HCT116 (cell line): ENCODE data around the gene ASIC5. TPM values are rescaled to one million over a fixed set of nuclear protein-coding genes. Genes with fewer than 3 reads are reported as not detected.

Experiments
- ATAC-seq: fragments of 200-7000 bp; cut with Tn5 transposase; 2 replicates; pipeline ENCODE4 v1.9.1; 2020; ENCODE audit warnings: mild to moderate bottlenecking, moderate library complexity
- BruUV-seq: library from RNA; stranded (reverse); fragments of 400-500 nt; replicated peaks from 2 replicates; lab custom pipeline; 2021; lab: Mats Ljungman, UMichigan
- CTCF ChIA-PET: fragments of 300-600 bp; sonication (Branson Sonifier 250); formaldehyde crosslinking; loops from one replicate; lab custom pipeline; 2021; ENCODE audit warnings: antibody characterized with exemption; lab: Charles Lee
- POLR2A ChIA-PET: fragments of 300-600, 350-600 bp; sonication (Branson Sonifier 250); formaldehyde crosslinking; loops from one replicate; lab custom pipeline; 2021; ENCODE audit warnings: antibody characterized with exemption; lab: Charles Lee
- RAD21 ChIA-PET, 2 experiments: fragments of 300-600 bp; sonication (Branson Sonifier 250); formaldehyde crosslinking; loops; one replicate each; lab custom pipeline; 2023; ENCODE audit warnings: low total read pairs in 2 of 2; ENCODE audit not compliant: uncharacterized antibody in 2 of 2, unreplicated experiment in 2 of 2, low non-redundant PET in 1 of 2; lab: Charles Lee
- DNase-seq: peaks from one replicate; pipeline ENCODE4 v3.0.0-alpha.2; 2010; ENCODE audit warnings: low read depth, low spot score
- H2AFZ ChIP-seq: fragments of 200-600 bp; shearing (Covaris generic), sonication (generic); 2 replicates; pipeline ENCODE4 v1.6.1; 2017; ENCODE audit warnings: low read depth, mixed run types, mixed read lengths, antibody characterized with exemption, low read length; ENCODE audit not compliant: poor library complexity, severe bottlenecking
- H3K27ac ChIP-seq: 2 replicates; pipeline ENCODE4 v1.5.1; 2012; ENCODE audit warnings: low read depth, low read length
- H3K27me3 ChIP-seq: fragments of 200-600 bp; sonication (generic); 2 replicates; pipeline ENCODE4 v1.6.1; 2016; ENCODE audit warnings: mixed run types, low read length, mixed read lengths; ENCODE audit not compliant: insufficient read depth
- H3K36me3 ChIP-seq, 2 experiments: fragments of 200-500 bp in 1 of 2; fragments of 200-600 bp in 1 of 2; sonication (Bioruptor generic) in 1 of 2; sonication (generic) in 1 of 2; 2 replicates each; pipeline versions ENCODE4 v1.5.1 to v1.6.1; 2014 to 2016; ENCODE audit warnings: low read length in 2 of 2, inconsistent platforms in 1 of 2, mixed read lengths in 1 of 2, mixed run types in 1 of 2; ENCODE audit not compliant: insufficient read depth in 2 of 2, control insufficient read depth in 1 of 2
- H3K4me1 ChIP-seq, 2 experiments: fragments of 200-600 bp in 1 of 2; sonication (generic) in 1 of 2; 2 replicates each; pipeline versions ENCODE4 v1.5.1 to v1.6.1; 2012 to 2017; ENCODE audit warnings: low read length in 2 of 2, inconsistent platforms in 1 of 2, mild to moderate bottlenecking in 1 of 2, mixed read lengths in 1 of 2, mixed run types in 1 of 2, moderate library complexity in 1 of 2; ENCODE audit not compliant: insufficient read depth in 2 of 2, control insufficient read depth in 1 of 2
- H3K4me2 ChIP-seq: fragments of 200-600 bp; sonication (generic); 2 replicates; pipeline ENCODE4 v1.6.1; 2017; ENCODE audit warnings: mixed run types, low read length, mixed read lengths
- H3K4me3 ChIP-seq, 2 experiments: fragments of 200-600 bp in 1 of 2; sonication (generic) in 1 of 2; replicated peaks in 1 of 2; 2 replicates each; pipeline ENCODE4 v1.5.1; 2011 to 2016; ENCODE audit warnings: low read length in 2 of 2, control low read depth in 1 of 2, low read depth in 1 of 2, mild to moderate bottlenecking in 1 of 2, mixed read lengths in 1 of 2, mixed run types in 1 of 2
- H3K79me2 ChIP-seq: fragments of 200-600 bp; sonication (generic); 2 replicates; pipeline ENCODE4 v1.6.1; 2017; ENCODE audit warnings: mild to moderate bottlenecking, mixed run types, low read length, moderate library complexity, mixed read lengths; ENCODE audit not compliant: insufficient read depth
- H3K9ac ChIP-seq: fragments of 200-600 bp; sonication (generic); 2 replicates; pipeline ENCODE4 v1.6.1; 2016; ENCODE audit warnings: low read length, mixed read lengths
- H3K9me2 ChIP-seq: fragments of 200-600 bp; sonication (generic), shearing (Covaris generic); 2 replicates; pipeline ENCODE4 v1.6.1; 2017; ENCODE audit warnings: mixed run types, mild to moderate bottlenecking, moderate library complexity; ENCODE audit not compliant: insufficient read depth
- H3K9me3 ChIP-seq, 2 experiments: fragments of 200-500 bp in 1 of 2; fragments of 200-600 bp in 1 of 2; sonication (Bioruptor generic) in 1 of 2; sonication (generic) in 1 of 2; 2 replicates each; pipeline ENCODE4 v1.6.1; 2014 to 2017; ENCODE audit warnings: low read length in 2 of 2, mixed read lengths in 2 of 2, inconsistent platforms in 1 of 2, low read depth in 1 of 2, mild to moderate bottlenecking in 1 of 2, mixed run types in 1 of 2, moderate library complexity in 1 of 2; ENCODE audit not compliant: control insufficient read depth in 1 of 2, insufficient read depth in 1 of 2
- H4K20me1 ChIP-seq: fragments of 200-600 bp; sonication (generic), shearing (Covaris generic); 2 replicates; pipeline ENCODE4 v1.6.1; 2017; ENCODE audit warnings: mixed run types, mild to moderate bottlenecking, moderate library complexity; ENCODE audit not compliant: insufficient read depth
- CBX3 ChIP-seq: IDR thresholded peaks from 2 replicates; pipeline ENCODE4 v1.6.1; 2012; ENCODE audit warnings: low read depth
- CEBPB ChIP-seq: IDR thresholded peaks from 2 replicates; pipeline ENCODE4 v1.6.1; 2012; ENCODE audit warnings: low read depth
- EGR1 ChIP-seq: IDR thresholded peaks from 2 replicates; pipeline ENCODE4 v1.6.1; 2012; ENCODE audit warnings: low read depth
- ELF1 ChIP-seq: IDR thresholded peaks from 2 replicates; pipeline ENCODE4 v1.6.1; 2012; ENCODE audit warnings: low read depth, borderline replicate concordance
- EZH2 ChIP-seq: fragments of 200-600 bp; sonication (generic); IDR thresholded peaks from 2 replicates; pipeline ENCODE4 v1.6.1; 2017; ENCODE audit warnings: antibody characterized with exemption, mixed run types
- FOSL1 ChIP-seq: IDR thresholded peaks from 2 replicates; pipeline ENCODE4 v1.6.1; 2012; ENCODE audit warnings: low read depth
- POLR2A ChIP-seq: IDR thresholded peaks from 2 replicates; pipeline ENCODE4 v1.7.0; 2011; ENCODE audit warnings: borderline replicate concordance; ENCODE audit not compliant: insufficient read depth, insufficient read length; ENCODE audit errors: extremely low read depth
- SIN3A ChIP-seq: IDR thresholded peaks from 2 replicates; pipeline ENCODE4 v1.6.1; 2012; ENCODE audit warnings: low read depth
- SRF ChIP-seq: IDR thresholded peaks from 2 replicates; pipeline ENCODE4 v1.6.1; 2012; ENCODE audit warnings: low read depth
- TCF7L2 ChIP-seq: IDR thresholded peaks from 2 replicates; pipeline ENCODE4 v1.7.0; 2011; ENCODE audit warnings: borderline replicate concordance, inconsistent platforms; ENCODE audit not compliant: insufficient read depth, insufficient read length; ENCODE audit errors: extremely low read depth
- YY1 ChIP-seq: IDR thresholded peaks from 2 replicates; pipeline ENCODE4 v1.6.1; 2011; ENCODE audit warnings: low read length, low read depth, moderate library complexity, mild to moderate bottlenecking; ENCODE audit not compliant: insufficient replicate concordance; ENCODE audit errors: extremely low read depth
- ZFX ChIP-seq: fragments of 450-650 bp; IDR thresholded peaks from 2 replicates; pipeline ENCODE4 v1.6.1; 2017
- ZNF274 ChIP-seq: fragments of 200-500 bp; sonication (Bioruptor generic); IDR thresholded peaks from 2 replicates; pipeline ENCODE4 v1.6.1; 2014; ENCODE audit warnings: mild to moderate bottlenecking, low read depth, low read length, inconsistent platforms
- intact Hi-C: fragments of 100-400 bp; cut with micrococcal nuclease; formaldehyde crosslinking; loops from 2 replicates; pipeline ENCODE4 v1.10.0; 2022
- total RNA-seq: library from RNA; stranded (reverse); gene quantifications from one replicate; pipeline ENCODE4 v1.2.1, GENCODE V29; 2021; ENCODE audit not compliant: unreplicated experiment
- TF ChIP-seq, protein P1 (sequence below): IDR thresholded peaks from 2 replicates; pipeline ENCODE4 v1.6.1; 2012

The ASIC5 gene
- total RNA-seq, 1 experiment from 2014 or later: not detected

DNA sequence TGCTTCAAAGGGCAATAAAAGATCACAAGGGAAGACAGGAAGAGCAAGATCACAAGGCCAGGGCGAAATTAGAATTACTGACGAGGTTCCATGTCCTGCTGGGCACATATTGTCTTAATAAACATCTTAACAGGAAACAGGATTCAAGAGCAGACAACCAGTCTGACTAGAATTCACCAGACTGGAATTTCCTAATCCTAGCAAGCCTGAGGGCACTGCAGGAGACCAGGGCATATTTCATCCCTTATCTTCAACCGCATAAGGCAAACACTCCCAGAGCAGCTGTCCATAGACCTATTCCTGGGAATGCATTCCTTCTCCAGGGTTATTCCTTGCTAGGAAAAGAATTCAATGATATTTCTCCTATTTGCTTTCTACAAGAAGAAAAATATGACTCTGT lies 25.0 kb upstream of the ASIC5 start:
- no peaks in the 10 kb centered on the region for H3K79me2 ChIP-seq
- no peak overlapping the region for H3K9ac ChIP-seq
- ChIA-PET POLR2A (no interaction called here), CTCF (no interaction called here), RAD21 (no interaction called here)
- no peak overlapping the region for H3K4me2 ChIP-seq
- H3K9me2 ChIP-seq: no peaks in the 10 kb centered on the region
- no peak for ATAC-seq
- no peaks in the 10 kb centered on the region for H3K4me1 ChIP-seq
- no peak overlapping the region for H2AFZ ChIP-seq
- no peak for DNase-seq
- H4K20me1 ChIP-seq: no peaks in the 10 kb centered on the region
- no peak overlapping the region for H3K27ac ChIP-seq
- intact Hi-C loops: no loop called here
- H3K4me3 ChIP-seq: no peak overlapping the region
- BruUV-seq: no TSS peak
- no peaks in the 10 kb centered on the region for H3K27me3 ChIP-seq
- no peaks in the 10 kb centered on the region for H3K36me3 ChIP-seq
- H3K9me3 ChIP-seq: no peaks in the 10 kb centered on the region
- no peak for TF ChIP-seq EZH2
- TF ChIP-seq, protein P1, sequence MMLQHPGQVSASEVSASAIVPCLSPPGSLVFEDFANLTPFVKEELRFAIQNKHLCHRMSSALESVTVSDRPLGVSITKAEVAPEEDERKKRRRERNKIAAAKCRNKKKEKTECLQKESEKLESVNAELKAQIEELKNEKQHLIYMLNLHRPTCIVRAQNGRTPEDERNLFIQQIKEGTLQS: no peak
- TF ChIP-seq YY1: no peak
- no peak for TF ChIP-seq ZFX

DNA sequence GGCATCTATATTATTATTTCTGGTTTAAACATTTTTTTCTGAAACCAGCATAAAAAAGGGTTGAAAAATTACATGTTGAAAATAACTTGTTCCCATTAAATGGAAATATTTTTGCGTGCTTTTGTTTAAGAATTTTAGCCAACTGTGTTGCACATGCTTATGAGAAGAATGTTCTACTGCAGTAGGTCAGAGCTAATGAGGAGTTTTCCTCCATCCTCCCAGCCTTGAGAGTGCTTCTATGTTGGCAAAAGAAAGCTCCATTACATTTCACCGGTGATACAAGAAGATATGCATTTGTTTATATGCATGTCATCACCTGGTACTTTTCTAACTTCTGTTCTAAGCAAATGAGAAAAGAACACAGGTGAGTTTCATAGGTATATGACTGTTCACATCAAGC lies 23.9 kb upstream of the ASIC5 start:
- ChIA-PET CTCF (no interaction called here), RAD21 (no interaction called here), POLR2A (no interaction called here)
- Histone ChIP-seq H3K27me3 (no peaks in the 10 kb centered on the region), H3K4me3 (no peak overlapping the region), H3K9me2 (no peaks in the 10 kb centered on the region), H3K36me3 (no peaks in the 10 kb centered on the region), H3K4me1 (no peaks in the 10 kb centered on the region), H3K27ac (no peak overlapping the region), H3K79me2 (no peaks in the 10 kb centered on the region), H2AFZ (no peak overlapping the region), H4K20me1 (no peaks in the 10 kb centered on the region), H3K9me3 (no peaks in the 10 kb centered on the region), H3K4me2 (no peak overlapping the region), H3K9ac (no peak overlapping the region)
- ATAC-seq: no peak
- no TSS peak for BruUV-seq
- no peak for DNase-seq
- TF ChIP-seq CEBPB: no peak
- no peak for TF ChIP-seq FOSL1
- no peak for TF ChIP-seq YY1
- no peak for TF ChIP-seq TCF7L2
- TF ChIP-seq ELF1: no peak
- no peak for TF ChIP-seq SRF
- no peak for TF ChIP-seq CBX3
- TF ChIP-seq SIN3A: no peak
- TF ChIP-seq, protein P1: no peak
- no peak for TF ChIP-seq EGR1
- no peak for TF ChIP-seq POLR2A
- TF ChIP-seq ZNF274: no peak
- intact Hi-C loops: no loop called here
